HCT116 (cell line): ENCODE results near the gene SESN3. TPM values are rescaled to one million over a fixed set of nuclear protein-coding genes. Genes with fewer than 3 reads are reported as not detected.

Experiments used
- ATAC-seq: fragments of 200-7000 bp; cut with Tn5 transposase; 2 replicates; pipeline ENCODE4 v1.9.1; 2020; ENCODE audit warnings: mild to moderate bottlenecking, moderate library complexity
- BruUV-seq: library from RNA; stranded (reverse); fragments of 400-500 nt; replicated peaks from 2 replicates; lab custom pipeline; 2021; lab: Mats Ljungman, UMichigan
- CTCF ChIA-PET: fragments of 300-600 bp; sonication (Branson Sonifier 250); formaldehyde crosslinking; loops from one replicate; lab custom pipeline; 2021; ENCODE audit warnings: antibody characterized with exemption; lab: Charles Lee
- POLR2A ChIA-PET: fragments of 300-600, 350-600 bp; sonication (Branson Sonifier 250); formaldehyde crosslinking; loops from one replicate; lab custom pipeline; 2021; ENCODE audit warnings: antibody characterized with exemption; lab: Charles Lee
- RAD21 ChIA-PET, 2 experiments: fragments of 300-600 bp; sonication (Branson Sonifier 250); formaldehyde crosslinking; loops; one replicate each; lab custom pipeline; 2023; ENCODE audit warnings: low total read pairs in 2 of 2; ENCODE audit not compliant: uncharacterized antibody in 2 of 2, unreplicated experiment in 2 of 2, low non-redundant PET in 1 of 2; lab: Charles Lee
- DNase-seq: peaks from one replicate; pipeline ENCODE4 v3.0.0-alpha.2; 2010; ENCODE audit warnings: low read depth, low spot score
- H2AFZ ChIP-seq: fragments of 200-600 bp; shearing (Covaris generic), sonication (generic); 2 replicates; pipeline ENCODE4 v1.6.1; 2017; ENCODE audit warnings: low read depth, mixed run types, mixed read lengths, antibody characterized with exemption, low read length; ENCODE audit not compliant: poor library complexity, severe bottlenecking
- H3K27ac ChIP-seq: 2 replicates; pipeline ENCODE4 v1.5.1; 2012; ENCODE audit warnings: low read depth, low read length
- H3K27me3 ChIP-seq: fragments of 200-600 bp; sonication (generic); 2 replicates; pipeline ENCODE4 v1.6.1; 2016; ENCODE audit warnings: mixed run types, low read length, mixed read lengths; ENCODE audit not compliant: insufficient read depth
- H3K36me3 ChIP-seq, 2 experiments: fragments of 200-500 bp in 1 of 2; fragments of 200-600 bp in 1 of 2; sonication (Bioruptor generic) in 1 of 2; sonication (generic) in 1 of 2; 2 replicates each; pipeline versions ENCODE4 v1.5.1 to v1.6.1; 2014 to 2016; ENCODE audit warnings: low read length in 2 of 2, inconsistent platforms in 1 of 2, mixed read lengths in 1 of 2, mixed run types in 1 of 2; ENCODE audit not compliant: insufficient read depth in 2 of 2, control insufficient read depth in 1 of 2
- H3K4me1 ChIP-seq, 2 experiments: fragments of 200-600 bp in 1 of 2; sonication (generic) in 1 of 2; 2 replicates each; pipeline versions ENCODE4 v1.5.1 to v1.6.1; 2012 to 2017; ENCODE audit warnings: low read length in 2 of 2, inconsistent platforms in 1 of 2, mild to moderate bottlenecking in 1 of 2, mixed read lengths in 1 of 2, mixed run types in 1 of 2, moderate library complexity in 1 of 2; ENCODE audit not compliant: insufficient read depth in 2 of 2, control insufficient read depth in 1 of 2
- H3K4me2 ChIP-seq: fragments of 200-600 bp; sonication (generic); 2 replicates; pipeline ENCODE4 v1.6.1; 2017; ENCODE audit warnings: mixed run types, low read length, mixed read lengths
- H3K4me3 ChIP-seq, 2 experiments: fragments of 200-600 bp in 1 of 2; sonication (generic) in 1 of 2; replicated peaks in 1 of 2; 2 replicates each; pipeline ENCODE4 v1.5.1; 2011 to 2016; ENCODE audit warnings: low read length in 2 of 2, control low read depth in 1 of 2, low read depth in 1 of 2, mild to moderate bottlenecking in 1 of 2, mixed read lengths in 1 of 2, mixed run types in 1 of 2
- H3K79me2 ChIP-seq: fragments of 200-600 bp; sonication (generic); 2 replicates; pipeline ENCODE4 v1.6.1; 2017; ENCODE audit warnings: mild to moderate bottlenecking, mixed run types, low read length, moderate library complexity, mixed read lengths; ENCODE audit not compliant: insufficient read depth
- H3K9ac ChIP-seq: fragments of 200-600 bp; sonication (generic); 2 replicates; pipeline ENCODE4 v1.6.1; 2016; ENCODE audit warnings: low read length, mixed read lengths
- H3K9me2 ChIP-seq: fragments of 200-600 bp; sonication (generic), shearing (Covaris generic); 2 replicates; pipeline ENCODE4 v1.6.1; 2017; ENCODE audit warnings: mixed run types, mild to moderate bottlenecking, moderate library complexity; ENCODE audit not compliant: insufficient read depth
- H3K9me3 ChIP-seq, 2 experiments: fragments of 200-500 bp in 1 of 2; fragments of 200-600 bp in 1 of 2; sonication (Bioruptor generic) in 1 of 2; sonication (generic) in 1 of 2; 2 replicates each; pipeline ENCODE4 v1.6.1; 2014 to 2017; ENCODE audit warnings: low read length in 2 of 2, mixed read lengths in 2 of 2, inconsistent platforms in 1 of 2, low read depth in 1 of 2, mild to moderate bottlenecking in 1 of 2, mixed run types in 1 of 2, moderate library complexity in 1 of 2; ENCODE audit not compliant: control insufficient read depth in 1 of 2, insufficient read depth in 1 of 2
- H4K20me1 ChIP-seq: fragments of 200-600 bp; sonication (generic), shearing (Covaris generic); 2 replicates; pipeline ENCODE4 v1.6.1; 2017; ENCODE audit warnings: mixed run types, mild to moderate bottlenecking, moderate library complexity; ENCODE audit not compliant: insufficient read depth
- CBX3 ChIP-seq: IDR thresholded peaks from 2 replicates; pipeline ENCODE4 v1.6.1; 2012; ENCODE audit warnings: low read depth
- CEBPB ChIP-seq: IDR thresholded peaks from 2 replicates; pipeline ENCODE4 v1.6.1; 2012; ENCODE audit warnings: low read depth
- EZH2 ChIP-seq: fragments of 200-600 bp; sonication (generic); IDR thresholded peaks from 2 replicates; pipeline ENCODE4 v1.6.1; 2017; ENCODE audit warnings: antibody characterized with exemption, mixed run types
- EZH2phosphoT487 ChIP-seq: fragments of 200-600 bp; IDR thresholded peaks from 2 replicates; pipeline ENCODE4 v1.6.1; 2018; ENCODE audit warnings: antibody characterized with exemption, borderline replicate concordance
- MAX ChIP-seq: IDR thresholded peaks from 2 replicates; pipeline ENCODE4 v1.6.1; 2012
- RAD21 ChIP-seq: IDR thresholded peaks from 2 replicates; pipeline ENCODE4 v1.6.1; 2012; ENCODE audit warnings: low read depth, mild to moderate bottlenecking
- REST ChIP-seq: IDR thresholded peaks from 2 replicates; pipeline ENCODE4 v1.6.1; 2012; ENCODE audit warnings: low read depth
- SP1 ChIP-seq: IDR thresholded peaks from 2 replicates; pipeline ENCODE4 v1.6.1; 2012; ENCODE audit warnings: low read depth
- SRF ChIP-seq: IDR thresholded peaks from 2 replicates; pipeline ENCODE4 v1.6.1; 2012; ENCODE audit warnings: low read depth
- TCF7L2 ChIP-seq: IDR thresholded peaks from 2 replicates; pipeline ENCODE4 v1.7.0; 2011; ENCODE audit warnings: borderline replicate concordance, inconsistent platforms; ENCODE audit not compliant: insufficient read depth, insufficient read length; ENCODE audit errors: extremely low read depth
- YY1 ChIP-seq: IDR thresholded peaks from 2 replicates; pipeline ENCODE4 v1.6.1; 2011; ENCODE audit warnings: low read length, low read depth, moderate library complexity, mild to moderate bottlenecking; ENCODE audit not compliant: insufficient replicate concordance; ENCODE audit errors: extremely low read depth
- ZFX ChIP-seq: fragments of 450-650 bp; IDR thresholded peaks from 2 replicates; pipeline ENCODE4 v1.6.1; 2017
- intact Hi-C: fragments of 100-400 bp; cut with micrococcal nuclease; formaldehyde crosslinking; loops from 2 replicates; pipeline ENCODE4 v1.10.0; 2022
- total RNA-seq: library from RNA; stranded (reverse); gene quantifications from one replicate; pipeline ENCODE4 v1.2.1, GENCODE V29; 2021; ENCODE audit not compliant: unreplicated experiment
- TF ChIP-seq, protein P1 (sequence below): IDR thresholded peaks from 2 replicates; pipeline ENCODE4 v1.6.1; 2011; ENCODE audit warnings: mild to moderate bottlenecking, low read length, moderate library complexity; ENCODE audit not compliant: insufficient replicate concordance; ENCODE audit errors: extremely low read depth
- TF ChIP-seq, protein P2 (sequence below), 3 experiments: fragments of 200-600 bp in 1 of 3; sonication (generic) in 1 of 3; IDR thresholded peaks in 2 of 3; conservative IDR thresholded peaks in 1 of 3; 2 replicates each; pipeline ENCODE4 v1.5.1; 2012 to 2017; ENCODE audit warnings: low read depth in 2 of 3, low read length in 2 of 3, antibody characterized with exemption in 1 of 3, borderline replicate concordance in 1 of 3, control low read depth in 1 of 3, mild to moderate bottlenecking in 1 of 3, mixed read lengths in 1 of 3, mixed run types in 1 of 3, moderate library complexity in 1 of 3; ENCODE audit not compliant: insufficient read depth in 1 of 3
- TF ChIP-seq, protein P3 (sequence below): IDR thresholded peaks from 2 replicates; pipeline ENCODE4 v1.6.1; 2012

The SESN3 gene
- total RNA-seq, 1 experiment from 2014 or later = 4.2 TPM

DNA sequence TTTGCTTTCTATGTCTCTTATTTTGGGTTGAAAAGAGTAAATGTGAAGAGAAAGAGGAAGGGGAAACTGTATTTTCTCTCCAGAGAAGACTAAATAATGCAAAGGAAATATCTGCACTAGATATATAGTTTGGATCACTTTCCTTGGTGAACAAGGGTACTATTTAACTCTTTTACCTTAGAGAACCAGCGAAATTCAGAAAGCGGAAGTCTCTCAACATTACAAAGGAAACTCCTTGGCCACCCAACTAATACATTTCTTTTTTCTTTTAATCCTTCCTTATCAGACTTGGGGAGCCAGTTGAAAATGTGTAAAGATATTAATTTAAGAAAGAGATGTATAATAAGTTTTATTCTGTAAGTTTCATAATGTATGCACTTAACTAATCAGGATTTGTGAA, 64.2 kb downstream of the SESN3 start:
- RAD21 ChIA-PET = no interaction called here
- Histone ChIP-seq H2AFZ (no peak overlapping the region), H3K9me3 (no peaks in the 10 kb centered on the region), H3K9me2 (no peaks in the 10 kb centered on the region), H4K20me1 (no peaks in the 10 kb centered on the region), H3K27me3 (no peaks in the 10 kb centered on the region), H3K36me3 (no peaks in the 10 kb centered on the region), H3K9ac (no peak overlapping the region), H3K27ac (no peak overlapping the region), H3K4me2 (no peak overlapping the region), H3K4me1 (no peaks in the 10 kb centered on the region), H3K79me2 (no peaks in the 10 kb centered on the region)
- no TSS peak for BruUV-seq
- CTCF ChIA-PET = interaction anchor here (1.2 kb wide), 1 partner anchor 15 kb away, joined by 3 read pairs; no protein-coding TSS in a partner anchor
- POLR2A ChIA-PET = no interaction called here
- no peak for ATAC-seq
- intact Hi-C loops = no loop called here
- TF ChIP-seq REST (no peak), SP1 (no peak), RAD21 (no peak), EZH2 (no peak), EZH2phosphoT487 (no peak), YY1 (no peak), CBX3 (no peak), TCF7L2 (no peak), SRF (no peak), ZFX (no peak), MAX (no peak), CEBPB (no peak)
- TF ChIP-seq, protein P1, sequence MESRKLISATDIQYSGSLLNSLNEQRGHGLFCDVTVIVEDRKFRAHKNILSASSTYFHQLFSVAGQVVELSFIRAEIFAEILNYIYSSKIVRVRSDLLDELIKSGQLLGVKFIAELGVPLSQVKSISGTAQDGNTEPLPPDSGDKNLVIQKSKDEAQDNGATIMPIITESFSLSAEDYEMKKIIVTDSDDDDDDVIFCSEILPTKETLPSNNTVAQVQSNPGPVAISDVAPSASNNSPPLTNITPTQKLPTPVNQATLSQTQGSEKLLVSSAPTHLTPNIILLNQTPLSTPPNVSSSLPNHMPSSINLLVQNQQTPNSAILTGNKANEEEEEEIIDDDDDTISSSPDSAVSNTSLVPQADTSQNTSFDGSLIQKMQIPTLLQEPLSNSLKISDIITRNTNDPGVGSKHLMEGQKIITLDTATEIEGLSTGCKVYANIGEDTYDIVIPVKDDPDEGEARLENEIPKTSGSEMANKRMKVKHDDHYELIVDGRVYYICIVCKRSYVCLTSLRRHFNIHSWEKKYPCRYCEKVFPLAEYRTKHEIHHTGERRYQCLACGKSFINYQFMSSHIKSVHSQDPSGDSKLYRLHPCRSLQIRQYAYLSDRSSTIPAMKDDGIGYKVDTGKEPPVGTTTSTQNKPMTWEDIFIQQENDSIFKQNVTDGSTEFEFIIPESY = no peak
- TF ChIP-seq, protein P2, sequence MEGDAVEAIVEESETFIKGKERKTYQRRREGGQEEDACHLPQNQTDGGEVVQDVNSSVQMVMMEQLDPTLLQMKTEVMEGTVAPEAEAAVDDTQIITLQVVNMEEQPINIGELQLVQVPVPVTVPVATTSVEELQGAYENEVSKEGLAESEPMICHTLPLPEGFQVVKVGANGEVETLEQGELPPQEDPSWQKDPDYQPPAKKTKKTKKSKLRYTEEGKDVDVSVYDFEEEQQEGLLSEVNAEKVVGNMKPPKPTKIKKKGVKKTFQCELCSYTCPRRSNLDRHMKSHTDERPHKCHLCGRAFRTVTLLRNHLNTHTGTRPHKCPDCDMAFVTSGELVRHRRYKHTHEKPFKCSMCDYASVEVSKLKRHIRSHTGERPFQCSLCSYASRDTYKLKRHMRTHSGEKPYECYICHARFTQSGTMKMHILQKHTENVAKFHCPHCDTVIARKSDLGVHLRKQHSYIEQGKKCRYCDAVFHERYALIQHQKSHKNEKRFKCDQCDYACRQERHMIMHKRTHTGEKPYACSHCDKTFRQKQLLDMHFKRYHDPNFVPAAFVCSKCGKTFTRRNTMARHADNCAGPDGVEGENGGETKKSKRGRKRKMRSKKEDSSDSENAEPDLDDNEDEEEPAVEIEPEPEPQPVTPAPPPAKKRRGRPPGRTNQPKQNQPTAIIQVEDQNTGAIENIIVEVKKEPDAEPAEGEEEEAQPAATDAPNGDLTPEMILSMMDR (IDR thresholded peaks at IDR 0.05 in 2 of 3, conservative IDR thresholded peaks at IDR 0.05 in 1 of 3; ENCODE audit: borderline replicate concordance in 1 of 3, insufficient read depth in 1 of 3, low read depth in 2 of 3, low read length in 2 of 3) = no peak
- TF ChIP-seq, protein P3, sequence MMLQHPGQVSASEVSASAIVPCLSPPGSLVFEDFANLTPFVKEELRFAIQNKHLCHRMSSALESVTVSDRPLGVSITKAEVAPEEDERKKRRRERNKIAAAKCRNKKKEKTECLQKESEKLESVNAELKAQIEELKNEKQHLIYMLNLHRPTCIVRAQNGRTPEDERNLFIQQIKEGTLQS = no peak
- TF ChIP-seq, all 23 proteins: peak for 0
- DNase-seq = no peak
- no peak overlapping the region for H3K4me3 ChIP-seq
